GM12878 (cell line): ENCODE data around the gene GIT1. TPM values are rescaled to one million over a fixed set of nuclear protein-coding genes. Genes with fewer than 3 reads are reported as not detected.

Source experiments
- ATAC-seq: fragments of 200-7000 bp; cut with Tn5 transposase; 3 replicates; pipeline ENCODE4 v1.9.1; 2020; ENCODE audit warnings: mild to moderate bottlenecking, moderate library complexity
- BruUV-seq: library from RNA; stranded (reverse); fragments of 400-500 nt; replicated peaks from 2 replicates; lab custom pipeline; 2021; lab: Mats Ljungman, UMichigan
- CTCF ChIA-PET: fragments of 300-600 bp; sonication (Branson Sonifier 250); formaldehyde crosslinking; extraction: SDS; loops from one replicate; lab custom pipeline; 2021; ENCODE audit warnings: inconsistent platforms; lab: Yijun Ruan, JAX
- POLR2A ChIA-PET: fragments of 350-600 bp; formaldehyde crosslinking; extraction: SDS; loops from one replicate; lab custom pipeline; 2021; ENCODE audit warnings: inconsistent platforms; lab: Charles Lee
- RAD21 ChIA-PET: fragments of 300-600 bp; sonication (Branson Sonifier 250); formaldehyde crosslinking; loops from one replicate; lab custom pipeline; 2023; ENCODE audit warnings: antibody characterized with exemption; ENCODE audit not compliant: unreplicated experiment; lab: Charles Lee
- SMC1A ChIA-PET: fragments of 300-600 bp; sonication (Branson Sonifier 250); formaldehyde crosslinking; loops from one replicate; lab custom pipeline; 2023; ENCODE audit not compliant: unreplicated experiment, uncharacterized antibody; lab: Charles Lee
- DNase-seq: peaks from one replicate; pipeline ENCODE4 v3.0.0-alpha.2; 2011; ENCODE audit warnings: low read depth, low spot score
- FAIRE-seq: peaks from 3 replicates; lab custom pipeline; 2011; peaks lifted over from hg19 to GRCh38; lab: Jason Lieb, UNC
- H2AFZ ChIP-seq: 2 replicates; pipeline ENCODE4 v1.6.0; 2011; ENCODE audit warnings: low read depth, low read length, control low read depth; ENCODE audit not compliant: control insufficient read depth
- H3K27ac ChIP-seq: 2 replicates; pipeline ENCODE4 v1.5.1; 2011; ENCODE audit warnings: control low read depth; ENCODE audit not compliant: control insufficient read depth, insufficient read depth
- H3K27me3 ChIP-seq, 2 experiments: replicated peaks in 1 of 2; 2 replicates each; pipeline versions ENCODE4 v1.6.0 to v1.6.1; 2011; ENCODE audit warnings: low read length in 1 of 2; ENCODE audit not compliant: control insufficient read depth in 2 of 2, insufficient read depth in 2 of 2
- H3K36me3 ChIP-seq, 2 experiments: 2 replicates each; pipeline ENCODE4 v1.5.1; 2011; ENCODE audit warnings: low read length in 1 of 2; ENCODE audit not compliant: control insufficient read depth in 2 of 2, insufficient read depth in 2 of 2
- H3K4me1 ChIP-seq: 2 replicates; pipeline ENCODE4 v1.6.1; 2011; ENCODE audit warnings: mild to moderate bottlenecking, low read length, moderate library complexity, mixed read lengths; ENCODE audit not compliant: control insufficient read depth, insufficient read depth
- H3K4me2 ChIP-seq: 2 replicates; pipeline ENCODE4 v1.6.0; 2011; ENCODE audit warnings: control low read depth; ENCODE audit not compliant: control insufficient read depth, insufficient read depth
- H3K4me3 ChIP-seq: fragments of 200-600 bp; sonication (generic); 2 replicates; pipeline ENCODE4 v1.5.1; 2016
- H3K79me2 ChIP-seq: 2 replicates; pipeline ENCODE4 v1.6.0; 2011; ENCODE audit warnings: low read length; ENCODE audit not compliant: control insufficient read depth, insufficient read depth
- H3K9ac ChIP-seq: 2 replicates; pipeline ENCODE4 v1.8.0; 2011; ENCODE audit warnings: low read length, control low read depth, mixed read lengths; ENCODE audit not compliant: control insufficient read depth, insufficient read depth
- H3K9me3 ChIP-seq: replicated peaks from 3 replicates; pipeline ENCODE4 v1.5.1; 2011; ENCODE audit warnings: mild to moderate bottlenecking, low read length; ENCODE audit not compliant: control insufficient read depth, insufficient read depth
- H4K20me1 ChIP-seq: 2 replicates; pipeline ENCODE4 v1.6.0; 2011; ENCODE audit not compliant: control insufficient read depth, insufficient read depth
- BMI1 ChIP-seq: fragments of 450-650 bp; IDR thresholded peaks from 2 replicates; pipeline ENCODE4 v1.6.1; 2016; ENCODE audit warnings: mild to moderate bottlenecking, moderate library complexity, borderline replicate concordance
- CEBPB ChIP-seq, 2 experiments: fragments of 150-350 bp in 1 of 2; IDR thresholded peaks; 2 replicates each; pipeline ENCODE4 v1.6.1; 2012 to 2014; ENCODE audit warnings: low read depth in 2 of 2, low read length in 2 of 2, borderline replicate concordance in 1 of 2, inconsistent platforms in 1 of 2
- CREB1 ChIP-seq: IDR thresholded peaks from 2 replicates; pipeline ENCODE4 v1.6.1; 2012; ENCODE audit warnings: low read depth, mild to moderate bottlenecking, inconsistent platforms
- FOXK2 ChIP-seq: fragments of 450-650 bp; IDR thresholded peaks from 2 replicates; pipeline ENCODE4 v1.6.1; 2017; ENCODE audit warnings: mild to moderate bottlenecking, moderate library complexity
- NFYA ChIP-seq: IDR thresholded peaks from 2 replicates; pipeline ENCODE4 v1.6.1; 2011; ENCODE audit warnings: low read depth, mild to moderate bottlenecking, low read length, improper control_type of control experiment, borderline replicate concordance
- NRF1 ChIP-seq: conservative IDR thresholded peaks from 2 replicates; pipeline ENCODE4 v1.6.1; 2011; ENCODE audit warnings: mild to moderate bottlenecking, low read depth, low read length, improper control_type of control experiment
- SMAD1 ChIP-seq: fragments of 450-650 bp; IDR thresholded peaks from 2 replicates; pipeline ENCODE4 v1.6.1; 2018; ENCODE audit warnings: mild to moderate bottlenecking, low read depth; ENCODE audit not compliant: partially characterized antibody
- SUPT20H ChIP-seq: IDR thresholded peaks from 2 replicates; pipeline ENCODE4 v1.6.1; 2011; ENCODE audit warnings: low read depth, mild to moderate bottlenecking, low read length, moderate library complexity, borderline replicate concordance; ENCODE audit not compliant: control insufficient read depth
- ZBTB11 ChIP-seq: fragments of 450-650 bp; formaldehyde crosslinking; IDR thresholded peaks from 2 replicates; pipeline ENCODE4 v1.5.0; 2022; ENCODE audit warnings: mild to moderate bottlenecking, missing genetic modification characterization
- ZNF384 ChIP-seq: IDR thresholded peaks from 2 replicates; pipeline ENCODE4 v1.6.1; 2012; ENCODE audit warnings: low read depth, mild to moderate bottlenecking, low read length, improper control_type of control experiment, borderline replicate concordance
- ZNF622 ChIP-seq: fragments of 450-650 bp; IDR thresholded peaks from 2 replicates; pipeline ENCODE4 v1.6.1; 2017; ENCODE audit warnings: mild to moderate bottlenecking, inconsistent platforms
- WGBS: methylation state at CpG from one replicate; pipeline ENCODE4 v1.1.6; 2016; ENCODE audit warnings: low lambda C conversion rate; ENCODE audit not compliant: insufficient replicate concordance, insufficient coverage; ENCODE audit errors: missing lambda C conversion rate; 5-methylcytosine and 5-hydroxymethylcytosine counted together
- in situ Hi-C: fragments of 300-500 bp; cut with MboI; formaldehyde crosslinking; loops from 9 replicates; pipeline ENCODE4 v1.14.3; 2018; ENCODE audit warnings: mixed read lengths
- intact Hi-C: fragments of 100-400 bp; cut with micrococcal nuclease; formaldehyde crosslinking; loops from one replicate; pipeline ENCODE4 v1.14.2; 2022; ENCODE audit not compliant: unreplicated experiment
- polyA plus RNA-seq, 11 experiments: library from polyadenylated mRNA; depleted of rRNA in 4 of 11; unstranded in 6 of 11; stranded (reverse) in 5 of 11; fragments of >200 nt; fragmentation: Nextera tagmentation in 4 of 11; fragmentation: Illumina TruSeq in 1 of 11; extraction: Ambion mirVana in 4 of 11; extraction: Trizol in 1 of 11; gene quantifications; 1 replicate in 1 of 11; 2 replicates in 10 of 11; pipeline versions ENCODE4 v1.2.1 to v1.2.3, GENCODE V29; 2011 to 2016; ENCODE audit warnings: inconsistent platforms in 2 of 11, missing spikeins in 2 of 11, low read depth in 1 of 11
- total RNA-seq, 4 experiments: library from RNA; depleted of rRNA in 3 of 4; stranded (reverse); fragments of >200 nt in 3 of 4; fragmentation: Illumina TruSeq in 1 of 4; extraction: Trizol in 1 of 4; gene quantifications; 2 replicates each; pipeline versions ENCODE4 v1.2.1 to v1.2.3, GENCODE V29; 2013 to 2021

Gene GIT1
- total and polyA plus RNA-seq, 10 of the 15 experiments (the other 5 are each of a cell fraction or from before 2014, with no cell fraction given) = 0.24 to 45.3 (median 20.9) TPM

GRCh38 chr17:29571883-29572681 is 17.4 kb downstream of the GIT1 start:
- no peak overlapping the region for H3K4me3 ChIP-seq
- ATAC-seq = no peak
- H2AFZ ChIP-seq = no peak overlapping the region
- in situ Hi-C loops (no loop called here), intact Hi-C loops (no loop called here)
- ChIA-PET RAD21 (interaction anchor here (1.0 to 3.3 kb wide), 4 partner anchors 16 to 448 kb away, joined by 3 to 21 read pairs (median 7); partner anchors contain the start of gene ANKRD13B), SMC1A (interaction anchor here (1.4 kb wide), 1 partner anchor 202 kb away, joined by 7 read pairs; no protein-coding TSS in a partner anchor), POLR2A (interaction anchor here (1.0 to 1.6 kb wide), 4 partner anchors 14 to 202 kb away, joined by 3 to 4 read pairs (median 3); no protein-coding TSS in a partner anchor), CTCF (interaction anchor here (1.0 to 6.2 kb wide), 9 partner anchors 11 to 280 kb away, joined by 3 to 57 read pairs (median 6); partner anchors contain the start of gene ANKRD13B)
- no peaks in the 10 kb centered on the region for H4K20me1 ChIP-seq
- FAIRE-seq = no peak
- H3K27ac ChIP-seq = no peak overlapping the region
- no peak overlapping the region for H3K9ac ChIP-seq
- no peaks in the 10 kb centered on the region for H3K9me3 ChIP-seq
- H3K36me3 ChIP-seq = peaks cover 0 to 10% of the 10 kb centered on the region in 2 experiments; a peak in 2 of 4 replicates
- TF ChIP-seq NFYA = no peak
- TF ChIP-seq BMI1 = no peak
- TF ChIP-seq CREB1 = no peak
- H3K4me2 ChIP-seq = no peak overlapping the region
- 90% methylated on average over 30 of the region's 30 CpGs for WGBS
- H3K4me1 ChIP-seq = 0 out of 2 replicates have a peak, but pooled peaks cover 4% of the 10 kb centered on the region
- DNase-seq = no peak
- H3K27me3 ChIP-seq = no peaks in the 10 kb centered on the region
- no peaks in the 10 kb centered on the region for H3K79me2 ChIP-seq
- no TSS peak for BruUV-seq

- Histone ChIP-seq H3K4me1 (0 out of 2 replicates have a peak, but pooled peaks cover 4% of the 10 kb centered on the region), H3K4me3 (no peak overlapping the region), H3K9me3 (no peaks in the 10 kb centered on the region), H3K27ac (no peak overlapping the region), H3K9ac (no peak overlapping the region), H3K79me2 (no peaks in the 10 kb centered on the region), H2AFZ (no peak overlapping the region), H3K36me3 (peaks cover 0 to 5% of the 10 kb centered on the region in 2 experiments; a peak in 2 of 4 replicates), H3K27me3 (no peaks in the 10 kb centered on the region), H3K4me2 (no peak overlapping the region), H4K20me1 (no peaks in the 10 kb centered on the region)
- no TSS peak for BruUV-seq
- no peak for ATAC-seq
- no peak for FAIRE-seq
- SMC1A ChIA-PET = interaction anchor here (1.9 kb wide), 1 partner anchor 201 kb away, joined by 6 read pairs; no protein-coding TSS in a partner anchor
- 80% methylated on average over 6 of the region's 6 CpGs for WGBS
- POLR2A ChIA-PET = interaction anchor here (1.6 kb wide), 1 partner anchor 16 kb away, joined by 4 read pairs; no protein-coding TSS in a partner anchor
- no peak for DNase-seq
- RAD21 ChIA-PET = interaction anchor here (1.3 to 3.3 kb wide), 4 partner anchors 17 to 448 kb away, joined by 3 to 21 read pairs (median 8); no protein-coding TSS in a partner anchor
- CTCF ChIA-PET = interaction anchor here (0.9 to 6.2 kb wide), 9 partner anchors 9 to 360 kb away, joined by 3 to 57 read pairs (median 8); partner anchors contain the start of gene ANKRD13B
- intact Hi-C loops (no loop called here), in situ Hi-C loops (no loop called here)
- no peak for TF ChIP-seq SMAD1
- TF ChIP-seq ZBTB11 (CRISPR knock-in tag) = no peak
- TF ChIP-seq ZNF622 = no peak
- TF ChIP-seq NRF1 = no peak
- TF ChIP-seq SUPT20H = no peak
- TF ChIP-seq FOXK2 = no peak
- TF ChIP-seq CEBPB (IDR thresholded peaks at IDR 0.05; ENCODE audit: borderline replicate concordance in 1 of 2, low read depth in 2 of 2, low read length in 2 of 2) = no peak
- no peak for TF ChIP-seq ZNF384
Measured at GRCh38 chr17:29571486-29571882, 18.0 kb downstream of the GIT1 start.
